ENCODE results near the gene PGGHG.

- TF ChIP-seq POLR2A (IDR thresholded peaks at IDR 0.05; ENCODE audit: low read depth, low read length) (no peak), TAF1 (IDR thresholded peaks at IDR 0.05; ENCODE audit: borderline replicate concordance, low read depth, low read length) (no peak)
Measured at GRCh38 chr11:293271-293851, 4.4 kb downstream of the PGGHG start.
